Activated naive CD8-positive, alpha-beta T cell (primary cell): ENCODE measurements around the gene OR52W1.
"Not testable (repeated sequence)": the region's sequence is repeated elsewhere in the genome, so short reads cannot be mapped to it uniquely, and the experiment has no call there.

Experiments used
- H3K27ac Mint-ChIP-seq: one replicate; pipeline ENCODE4 v1.8.0; 2021; ENCODE audit warnings: mixed read lengths
- H3K27me3 Mint-ChIP-seq: one replicate; pipeline ENCODE4 v1.8.0; 2021; ENCODE audit warnings: mixed read lengths
- H3K36me3 Mint-ChIP-seq: one replicate; pipeline ENCODE4 v1.8.0; 2021; ENCODE audit warnings: mixed read lengths
- H3K4me1 Mint-ChIP-seq: one replicate; pipeline ENCODE4 v1.8.0; 2021; ENCODE audit warnings: low read depth, mixed read lengths
- H3K4me3 Mint-ChIP-seq: one replicate; pipeline ENCODE4 v1.8.0; 2021; ENCODE audit warnings: mild to moderate bottlenecking, mixed read lengths
- H3K9me3 Mint-ChIP-seq: one replicate; pipeline ENCODE4 v1.8.0; 2021; ENCODE audit warnings: low read depth, mixed read lengths

Gene OR52W1

DNA sequence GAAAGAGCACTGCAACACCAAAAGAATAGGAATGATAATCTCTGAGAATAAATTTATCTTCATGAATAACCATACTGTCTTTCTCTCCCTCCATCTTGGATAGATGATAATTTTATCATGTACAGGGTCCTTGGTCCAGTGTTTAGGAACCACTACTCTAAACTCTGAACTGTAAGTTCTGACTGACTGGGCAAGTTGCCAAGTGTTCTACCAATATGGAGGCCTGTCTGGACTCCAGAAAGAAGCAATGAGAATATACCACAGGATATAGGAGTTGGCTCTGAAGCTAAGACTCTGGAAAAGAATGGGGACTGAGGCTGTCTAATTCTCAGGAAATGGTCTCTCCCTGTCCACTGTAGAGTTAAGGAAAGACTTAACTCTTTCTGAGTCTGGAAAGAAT is 33.9 kb downstream of the OR52W1 start:
- Mint-ChIP-seq H3K27ac (no peak overlapping the region), H3K27me3 (no peaks in the 10 kb centered on the region)

DNA sequence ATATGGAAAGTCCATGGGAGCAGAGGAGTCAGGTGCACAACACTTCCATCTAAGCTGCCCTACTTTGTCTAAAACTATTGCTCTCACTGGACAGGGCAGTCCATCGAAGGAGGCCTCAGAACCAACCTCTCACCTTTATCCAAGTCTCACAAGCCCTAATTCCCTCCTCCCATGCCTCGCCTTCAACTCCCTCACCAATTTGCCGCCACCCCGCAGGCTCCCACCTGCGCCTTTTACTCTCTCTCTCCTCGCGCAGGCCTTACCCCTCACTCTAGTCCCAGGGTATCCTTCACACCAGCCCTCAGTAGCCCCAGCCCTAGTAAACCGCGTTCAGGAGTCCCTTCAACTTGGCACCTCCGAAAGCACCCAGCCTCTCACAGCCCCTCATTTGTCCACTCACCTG is 35.0 kb downstream of the OR52W1 start:
- peak overlapping the region; percentile 96 for H3K27ac Mint-ChIP-seq
- no peaks in the 10 kb centered on the region for H3K27me3 Mint-ChIP-seq
- H3K36me3 Mint-ChIP-seq = peaks cover 4% of the 10 kb centered on the region
- peak overlapping the region; percentile 100 for H3K4me3 Mint-ChIP-seq
- H3K4me1 Mint-ChIP-seq = peaks cover 50% of the 10 kb centered on the region
- no peaks in the 10 kb centered on the region for H3K9me3 Mint-ChIP-seq

More for the DNA sequence above, 33.9 kb downstream of the OR52W1 start:
- Mint-ChIP-seq H3K4me1 (peaks cover 56% of the 10 kb centered on the region), H3K4me3 (peak overlapping the region; percentile 100), H3K36me3 (peaks cover 4% of the 10 kb centered on the region), H3K9me3 (no peaks in the 10 kb centered on the region)

DNA sequence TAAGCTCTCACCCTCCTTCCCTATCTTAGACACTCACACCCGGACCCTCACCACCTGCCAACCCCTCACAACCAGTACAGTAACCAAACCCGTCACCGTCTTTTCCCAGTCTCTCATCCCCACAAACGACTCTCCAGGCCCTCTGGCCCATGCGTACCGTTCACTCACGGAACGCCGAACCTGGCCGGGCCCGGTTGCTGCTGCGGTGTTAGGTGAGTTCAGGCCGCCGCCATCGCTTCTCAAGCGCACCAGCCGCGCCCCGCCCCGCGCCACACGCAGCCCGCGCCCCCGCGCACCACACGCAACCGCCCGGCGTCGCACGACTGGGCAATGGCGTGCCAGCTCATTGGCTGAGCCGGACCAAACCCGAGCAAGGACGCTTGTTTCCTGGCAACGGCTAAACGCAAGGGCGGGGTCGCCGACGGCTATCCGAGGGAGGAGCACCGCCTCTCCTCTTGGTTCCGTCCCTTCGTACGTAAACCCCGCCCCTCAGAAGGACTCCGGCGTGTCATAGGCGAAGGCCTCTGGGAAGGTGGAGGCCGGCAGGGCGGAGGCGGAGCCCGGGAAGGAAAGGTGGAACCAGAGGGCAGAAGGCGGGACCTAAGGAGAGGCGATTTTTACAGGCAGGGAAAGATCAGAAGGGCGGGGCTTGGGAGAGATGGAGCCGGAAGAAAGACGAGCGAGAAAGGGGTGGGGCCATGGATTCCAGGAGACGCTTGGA is 35.5 kb downstream of the OR52W1 start, which contains the start of gene FHIP1B:
FHIP1B (minus strand) TSS at position 250 of the 721 bp plus-strand sequence. CDS start 10,120 bp downstream, outside the sequence.
- H3K36me3 Mint-ChIP-seq = peaks cover under 1% of the 10 kb centered on the region
- H3K27me3 Mint-ChIP-seq = no peaks in the 10 kb centered on the region
- H3K4me1 Mint-ChIP-seq = peaks cover 44% of the 10 kb centered on the region

DNA sequence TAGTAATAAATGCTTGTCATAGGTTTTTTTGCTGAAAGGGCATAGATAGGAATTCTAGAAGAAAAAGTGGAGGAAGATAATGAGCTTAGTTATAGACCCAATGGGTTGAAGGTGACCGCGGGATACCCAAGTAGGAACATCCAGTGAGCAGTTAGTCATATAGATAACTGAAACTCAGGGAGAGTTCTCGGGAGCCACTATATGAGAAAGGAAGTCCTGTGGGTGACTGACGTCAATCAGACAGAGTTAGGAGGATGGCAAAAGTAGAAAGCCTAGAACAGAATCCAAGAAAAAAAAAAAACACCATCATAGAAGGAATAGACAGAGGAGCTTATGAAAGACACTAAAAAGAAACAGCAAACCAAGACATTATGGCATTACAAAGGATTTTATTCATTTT is 38.2 kb downstream of the OR52W1 start:
- no peaks in the 10 kb centered on the region for H3K9me3 Mint-ChIP-seq
- H3K27me3 Mint-ChIP-seq = no peaks in the 10 kb centered on the region
- H3K36me3 Mint-ChIP-seq = no peaks in the 10 kb centered on the region
- H3K4me3 Mint-ChIP-seq = no peak overlapping the region
- peaks cover 22% of the 10 kb centered on the region for H3K4me1 Mint-ChIP-seq
- no peak overlapping the region for H3K27ac Mint-ChIP-seq

More for the DNA sequence above, 35.5 kb downstream of the OR52W1 start, which contains the start of gene FHIP1B:
- Mint-ChIP-seq H3K27ac (peak within 1 kb of the TSS; percentile 96), H3K4me3 (peak within 1 kb of the TSS; percentile 100), H3K9me3 (no peaks in the 10 kb centered on the region)

DNA sequence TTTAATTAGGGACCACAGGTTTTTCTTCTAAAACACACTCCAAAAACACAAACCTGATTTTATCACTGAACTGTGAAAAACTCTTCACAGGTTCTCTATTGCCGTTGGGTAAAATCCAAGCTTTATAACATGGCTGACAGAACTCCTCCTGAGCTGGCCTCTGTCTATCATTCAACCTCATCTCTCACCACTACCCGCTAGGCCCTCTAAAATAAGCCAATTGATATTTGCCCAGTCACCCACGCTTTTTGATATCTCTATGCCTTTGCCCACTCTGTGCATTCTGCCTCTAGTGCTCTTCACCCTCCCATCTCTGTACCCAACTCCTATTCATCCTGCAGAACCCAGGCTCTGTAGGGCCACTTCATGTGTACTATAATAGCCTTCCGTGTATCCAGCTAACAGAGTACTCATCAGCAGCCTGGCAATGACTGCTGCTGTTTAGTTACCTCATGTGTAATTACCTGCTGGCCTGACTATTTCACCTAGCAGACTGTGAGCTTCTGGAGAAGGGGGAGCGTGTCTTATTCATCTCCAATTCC is 38.8 kb downstream of the OR52W1 start:
- Mint-ChIP-seq H3K27ac (no peak overlapping the region), H3K27me3 (no peaks in the 10 kb centered on the region), H3K4me3 (no peak overlapping the region), H3K9me3 (no peaks in the 10 kb centered on the region), H3K4me1 (peaks cover 20% of the 10 kb centered on the region), H3K36me3 (no peaks in the 10 kb centered on the region)

DNA sequence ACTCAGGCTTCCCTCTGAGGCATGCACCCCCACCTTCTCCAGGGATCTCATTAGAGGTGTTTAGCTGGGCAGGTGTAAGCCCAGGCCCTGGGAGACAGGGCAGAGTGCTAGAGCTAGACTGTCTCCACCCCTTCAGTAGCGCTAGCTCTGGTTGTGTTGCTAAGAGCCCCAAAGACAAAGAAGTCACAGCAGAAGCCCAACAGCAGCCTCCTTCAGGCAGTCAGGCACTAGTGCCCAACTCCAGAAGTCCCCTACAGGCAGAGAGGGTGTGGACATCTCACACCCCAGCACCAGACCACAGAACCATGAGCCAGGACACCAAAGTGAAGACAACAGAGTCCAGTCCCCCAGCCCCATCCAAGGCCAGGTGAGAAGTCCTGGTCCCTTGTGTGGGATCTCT is 39.9 kb downstream of the OR52W1 start, which contains the start of gene CNGA4:
CNGA4 (plus strand) TSS at position 188 of the 400 bp plus-strand sequence; CDS start at position 306, 118 bp downstream.
- Mint-ChIP-seq H3K9me3 (no peaks in the 10 kb centered on the region), H3K36me3 (no peaks in the 10 kb centered on the region), H3K27me3 (peaks cover 4% of the 10 kb centered on the region), H3K27ac (no peak within 1 kb of the TSS), H3K4me3 (no peak within 1 kb of the TSS), H3K4me1 (peaks cover 11% of the 10 kb centered on the region)

DNA sequence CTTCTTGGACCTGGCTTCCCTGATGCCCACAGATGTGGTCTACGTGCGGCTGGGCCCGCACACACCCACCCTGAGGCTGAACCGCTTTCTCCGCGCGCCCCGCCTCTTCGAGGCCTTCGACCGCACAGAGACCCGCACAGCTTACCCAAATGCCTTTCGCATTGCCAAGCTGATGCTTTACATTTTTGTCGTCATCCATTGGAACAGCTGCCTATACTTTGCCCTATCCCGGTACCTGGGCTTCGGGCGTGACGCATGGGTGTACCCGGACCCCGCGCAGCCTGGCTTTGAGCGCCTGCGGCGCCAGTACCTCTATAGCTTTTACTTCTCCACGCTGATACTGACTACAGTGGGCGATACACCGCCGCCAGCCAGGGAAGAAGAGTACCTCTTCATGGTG is 41.1 kb downstream of the OR52W1 start:
- no peak overlapping the region for H3K4me3 Mint-ChIP-seq
- H3K27ac Mint-ChIP-seq = no peak overlapping the region
- H3K4me1 Mint-ChIP-seq = peaks cover 3% of the 10 kb centered on the region
- H3K36me3 Mint-ChIP-seq = no peaks in the 10 kb centered on the region
- H3K27me3 Mint-ChIP-seq = peaks cover 6% of the 10 kb centered on the region
- H3K9me3 Mint-ChIP-seq = no peaks in the 10 kb centered on the region

DNA sequence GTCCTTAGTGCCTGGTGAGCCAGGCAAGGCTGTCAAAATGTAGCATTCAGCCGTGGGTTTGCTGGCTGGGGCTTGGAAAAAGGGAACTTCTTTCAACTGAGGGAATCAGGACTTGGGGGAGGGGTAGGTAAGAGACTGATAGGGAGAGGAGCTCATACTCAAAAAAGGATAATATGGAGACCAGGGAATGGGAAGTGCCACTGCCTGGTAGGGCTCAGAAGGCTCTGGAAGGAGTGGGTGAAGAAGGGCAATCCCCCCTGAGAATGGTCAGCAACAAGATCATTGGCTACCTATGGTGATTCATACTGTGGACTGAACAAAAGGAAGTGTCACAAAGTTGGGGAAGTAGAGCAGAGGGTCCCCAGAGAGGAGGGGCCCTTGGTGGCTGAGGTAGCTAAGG is 41.8 kb downstream of the OR52W1 start:
- Mint-ChIP-seq H3K9me3 (no peaks in the 10 kb centered on the region), H3K4me3 (no peak overlapping the region), H3K27ac (no peak overlapping the region), H3K27me3 (peaks cover 6% of the 10 kb centered on the region), H3K36me3 (no peaks in the 10 kb centered on the region), H3K4me1 (no peaks in the 10 kb centered on the region)

DNA sequence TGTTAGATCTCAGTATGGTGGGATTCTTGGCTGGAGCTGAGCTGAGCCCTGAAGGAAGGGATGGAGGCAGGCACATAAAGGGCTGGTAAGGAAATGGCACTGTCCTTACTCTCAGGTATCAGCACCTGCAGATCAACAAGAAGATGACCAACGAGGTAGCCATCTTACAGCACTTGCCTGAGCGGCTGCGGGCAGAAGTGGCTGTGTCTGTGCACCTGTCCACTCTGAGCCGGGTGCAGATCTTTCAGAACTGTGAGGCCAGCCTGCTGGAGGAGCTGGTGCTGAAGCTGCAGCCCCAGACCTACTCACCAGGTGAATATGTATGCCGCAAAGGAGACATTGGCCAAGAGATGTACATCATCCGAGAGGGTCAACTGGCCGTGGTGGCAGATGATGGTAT is 42.3 kb downstream of the OR52W1 start:
- H3K9me3 Mint-ChIP-seq = no peaks in the 10 kb centered on the region
- H3K27ac Mint-ChIP-seq = no peak overlapping the region
- H3K4me3 Mint-ChIP-seq = no peak overlapping the region
- H3K27me3 Mint-ChIP-seq = peaks cover 6% of the 10 kb centered on the region
- H3K36me3 Mint-ChIP-seq = no peaks in the 10 kb centered on the region
- H3K4me1 Mint-ChIP-seq = no peaks in the 10 kb centered on the region

DNA sequence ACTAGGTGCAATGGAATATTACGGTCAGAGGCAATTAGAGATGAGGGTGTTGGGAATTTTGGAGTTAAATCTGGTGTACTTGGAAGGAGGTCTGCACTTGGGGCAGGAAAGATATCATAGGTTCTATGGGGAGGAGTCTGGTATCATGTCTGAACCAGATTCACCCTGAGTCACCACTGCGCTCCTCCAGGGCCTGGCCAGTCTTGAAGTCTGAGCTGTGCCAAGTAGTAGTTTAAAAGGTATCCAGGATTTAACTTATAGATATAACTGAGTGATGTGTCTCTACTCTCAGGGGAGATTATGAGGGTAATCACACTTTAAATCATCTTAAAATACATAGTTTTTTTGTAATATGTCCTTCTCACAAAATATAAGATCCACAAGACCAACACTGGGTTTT is 46.5 kb downstream of the OR52W1 start:
- Mint-ChIP-seq H3K4me1 (no peaks in the 10 kb centered on the region), H3K9me3 (no peaks in the 10 kb centered on the region), H3K27ac (no peak overlapping the region), H3K27me3 (peaks cover 7% of the 10 kb centered on the region), H3K4me3 (no peak overlapping the region), H3K36me3 (no peaks in the 10 kb centered on the region)

DNA sequence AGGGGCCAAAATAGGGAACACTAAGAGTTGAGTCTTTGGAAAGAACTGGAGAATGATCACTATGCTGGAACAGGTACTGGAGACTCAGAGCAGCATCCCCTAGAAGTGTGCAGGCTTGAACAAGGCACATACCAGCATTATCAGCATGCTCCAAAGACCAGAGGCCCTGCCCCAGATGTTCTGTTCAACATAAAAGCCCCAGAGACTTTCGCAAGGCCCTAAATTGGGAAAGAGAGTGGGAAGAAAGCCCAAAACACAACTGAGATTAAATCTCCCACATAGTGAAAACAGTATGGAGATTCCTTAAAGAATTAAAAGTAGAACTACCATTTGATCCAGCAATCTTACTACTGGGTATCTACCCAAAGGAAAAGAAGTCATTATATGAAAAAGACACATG is 49.2 kb downstream of the OR52W1 start:
- peaks cover 7% of the 10 kb centered on the region for H3K27me3 Mint-ChIP-seq
- no peak overlapping the region for H3K27ac Mint-ChIP-seq
- H3K9me3 Mint-ChIP-seq = no peaks in the 10 kb centered on the region
- H3K4me1 Mint-ChIP-seq = no peaks in the 10 kb centered on the region
- no peaks in the 10 kb centered on the region for H3K36me3 Mint-ChIP-seq
- H3K4me3 Mint-ChIP-seq = no peak overlapping the region

DNA sequence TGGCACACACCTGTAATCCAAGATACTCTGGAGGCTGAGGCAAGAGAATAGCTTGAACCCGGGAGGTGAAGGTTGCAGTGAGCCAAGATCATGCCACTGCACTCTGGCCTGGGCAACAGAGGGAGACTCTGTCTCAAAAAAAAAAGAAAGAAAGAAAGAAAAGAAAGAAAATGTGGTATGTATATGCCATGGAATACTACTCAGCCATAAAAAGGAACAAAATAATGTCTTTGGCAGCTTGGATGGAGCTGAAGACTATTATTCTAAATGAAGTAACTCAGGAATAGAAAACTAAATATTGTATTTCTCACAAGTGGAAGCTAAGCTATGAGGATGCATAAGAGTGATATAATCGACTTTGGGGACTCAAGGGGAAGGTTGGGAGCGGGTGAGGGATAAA is 49.9 kb downstream of the OR52W1 start:
- not testable (repeated sequence) for H3K4me3 Mint-ChIP-seq, H3K4me1 Mint-ChIP-seq, H3K9me3 Mint-ChIP-seq, H3K36me3 Mint-ChIP-seq, H3K27ac Mint-ChIP-seq, H3K27me3 Mint-ChIP-seq
